ENCODE results near the gene GTPBP10.

- TF ChIP-seq POLR2A (IDR thresholded peaks at IDR 0.05) (no peak), CTCF (IDR thresholded peaks at IDR 0.05) (no peak)
Observed at GRCh38 chr7:90311175-90311574, 35.3 kb upstream of the GTPBP10 start.
